HG02610 (cell line): ENCODE data around the gene AXL.

Experiments
- ATAC-seq: cut with Tn5 transposase; IDR thresholded peaks from one replicate; pipeline ENCODE4 v1.9.1; 2021; ENCODE audit warnings: mild to moderate bottlenecking, moderate library complexity; ENCODE audit not compliant: unreplicated experiment

Gene AXL

DNA sequence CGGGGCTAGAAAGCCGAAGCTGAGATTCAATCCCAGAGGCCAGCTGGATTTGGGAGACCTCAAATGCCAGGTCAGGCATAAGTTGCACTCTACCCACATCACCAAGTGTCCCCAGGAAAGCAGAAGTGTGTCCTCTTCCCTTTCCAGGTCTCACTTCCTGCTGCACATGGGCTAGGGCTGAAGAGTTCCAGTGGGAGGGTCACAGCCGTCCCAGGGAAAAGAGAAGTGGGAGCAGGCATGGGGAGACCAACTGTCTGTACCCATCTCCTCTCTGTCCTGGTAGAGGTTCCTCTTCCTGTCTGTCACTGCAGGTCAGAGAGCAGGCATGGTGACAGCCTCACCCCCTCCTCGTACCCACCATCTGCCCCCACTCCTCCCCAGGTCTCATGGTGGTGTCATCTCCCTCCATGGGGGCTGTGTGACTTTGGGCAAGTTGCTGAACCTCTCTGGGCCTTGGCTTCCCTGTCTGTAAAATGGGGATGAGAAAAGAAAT lies 14.8 kb downstream of the AXL start:
- ATAC-seq: no peak

GRCh38 chr19:41234512-41235168 lies 15.6 kb downstream of the AXL start:
- no peak for ATAC-seq

- ATAC-seq: no peak
Observed at GRCh38 chr19:41235480-41235879, 16.5 kb downstream of the AXL start.

DNA sequence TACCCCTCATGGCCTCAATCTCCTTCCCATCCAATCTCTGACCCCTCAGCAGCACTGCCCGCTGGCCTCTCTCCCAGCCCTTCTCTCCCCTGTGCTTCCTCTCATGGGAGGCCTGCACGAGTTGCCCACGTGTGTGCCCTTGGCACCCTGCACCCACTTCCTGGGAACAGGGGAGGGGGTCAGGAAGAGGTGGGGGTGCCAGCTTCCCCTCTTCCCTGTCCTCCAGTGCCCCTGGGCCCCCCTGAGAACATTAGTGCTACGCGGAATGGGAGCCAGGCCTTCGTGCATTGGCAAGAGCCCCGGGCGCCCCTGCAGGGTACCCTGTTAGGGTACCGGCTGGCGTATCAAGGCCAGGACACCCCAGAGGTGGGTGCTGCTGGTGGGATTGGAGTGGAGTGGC lies 19.2 kb downstream of the AXL start:
- no peak for ATAC-seq

DNA sequence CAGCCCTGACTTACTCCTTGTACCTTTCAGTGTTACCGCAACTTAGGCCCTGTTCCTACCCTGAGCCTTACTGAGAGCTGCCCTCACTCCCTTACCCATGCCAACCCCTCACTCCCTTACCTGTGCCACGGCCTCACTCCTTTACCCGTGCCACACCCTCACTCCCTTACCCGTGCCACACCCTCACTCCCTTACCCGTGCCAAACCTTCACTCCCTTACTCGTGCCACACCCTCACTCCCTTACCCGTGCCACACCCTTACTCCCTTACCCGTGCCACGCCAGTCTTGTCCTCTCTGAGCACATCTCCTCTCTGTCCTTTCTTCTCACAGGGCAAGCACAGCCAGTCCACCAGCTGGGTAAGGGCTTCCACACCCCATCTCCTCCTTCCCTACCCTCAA lies 20.3 kb downstream of the AXL start:
- no peak for ATAC-seq

- no peak for ATAC-seq
Observed at GRCh38 chr19:41239961-41240574, 21.0 kb downstream of the AXL start.

GRCh38 chr19:41241859-41242258 lies 22.8 kb downstream of the AXL start:
- no peak for ATAC-seq

DNA sequence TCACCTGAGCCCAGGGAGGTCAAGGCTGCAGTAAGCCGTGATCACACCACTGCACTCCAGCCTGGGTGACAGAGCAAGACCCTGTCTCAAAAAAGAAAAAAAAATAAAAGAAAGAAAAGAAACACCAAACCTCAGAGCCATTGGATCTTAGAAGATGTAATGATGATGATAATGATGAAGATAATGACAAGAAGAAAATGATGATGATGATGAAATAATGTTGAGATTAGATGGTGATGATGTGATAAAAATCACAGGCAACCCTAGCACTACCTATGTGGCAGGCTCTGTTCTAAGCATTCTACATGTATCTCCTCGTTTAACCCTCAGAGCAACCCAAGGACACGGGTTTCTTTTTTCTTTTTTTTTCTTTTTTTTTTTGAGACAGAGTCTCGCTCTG lies 25.1 kb downstream of the AXL start:
- no peak for ATAC-seq

DNA sequence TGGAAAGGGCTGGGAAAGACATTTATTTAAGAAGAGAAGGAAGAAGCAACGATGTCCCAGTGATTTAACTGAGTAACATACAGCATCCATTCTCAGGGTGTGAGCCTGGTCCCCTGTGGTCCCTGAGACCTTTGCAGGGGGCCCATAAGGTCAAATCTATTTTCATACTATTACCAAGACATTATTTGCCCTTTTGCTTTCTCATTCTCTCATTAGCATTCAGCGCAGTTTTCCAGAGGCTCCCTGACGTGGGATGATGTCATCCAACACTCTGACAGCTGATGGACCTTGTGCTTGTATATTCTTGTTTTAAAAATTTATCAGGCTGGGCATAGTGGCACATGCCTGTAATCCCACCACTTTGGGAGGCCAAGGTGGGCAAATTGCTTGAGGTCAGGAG lies 26.8 kb downstream of the AXL start:
- no peak for ATAC-seq

GRCh38 chr19:41248895-41249294 lies 29.9 kb downstream of the AXL start:
- ATAC-seq: no peak

- no peak for ATAC-seq
Observed at GRCh38 chr19:41249707-41250423, 30.8 kb downstream of the AXL start.

- no peak for ATAC-seq
Observed at GRCh38 chr19:41253660-41254059, 34.6 kb downstream of the AXL start.

DNA sequence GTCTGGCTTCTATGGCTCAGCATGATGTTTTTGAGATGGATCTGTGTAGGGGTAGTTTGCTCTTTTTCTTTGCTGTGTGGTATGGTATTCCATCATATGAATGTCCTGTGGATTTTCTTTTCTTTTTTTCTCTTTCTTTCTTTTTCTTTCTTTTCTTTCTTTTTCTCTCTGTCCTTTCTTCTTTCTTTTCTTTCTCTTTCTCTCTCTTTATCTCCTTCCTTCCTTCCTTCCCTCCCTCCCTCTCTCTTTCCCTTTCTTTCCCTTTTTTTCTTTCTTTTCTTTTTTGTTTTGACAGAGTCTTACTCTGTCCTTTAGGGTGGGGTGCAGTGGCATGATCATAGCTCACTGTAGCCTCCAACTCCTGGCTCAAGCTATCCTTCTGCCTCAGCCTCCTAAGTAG lies 36.1 kb downstream of the AXL start:
- no peak for ATAC-seq

- no peak for ATAC-seq
Observed at GRCh38 chr19:41261474-41262190, 42.6 kb downstream of the AXL start.

DNA sequence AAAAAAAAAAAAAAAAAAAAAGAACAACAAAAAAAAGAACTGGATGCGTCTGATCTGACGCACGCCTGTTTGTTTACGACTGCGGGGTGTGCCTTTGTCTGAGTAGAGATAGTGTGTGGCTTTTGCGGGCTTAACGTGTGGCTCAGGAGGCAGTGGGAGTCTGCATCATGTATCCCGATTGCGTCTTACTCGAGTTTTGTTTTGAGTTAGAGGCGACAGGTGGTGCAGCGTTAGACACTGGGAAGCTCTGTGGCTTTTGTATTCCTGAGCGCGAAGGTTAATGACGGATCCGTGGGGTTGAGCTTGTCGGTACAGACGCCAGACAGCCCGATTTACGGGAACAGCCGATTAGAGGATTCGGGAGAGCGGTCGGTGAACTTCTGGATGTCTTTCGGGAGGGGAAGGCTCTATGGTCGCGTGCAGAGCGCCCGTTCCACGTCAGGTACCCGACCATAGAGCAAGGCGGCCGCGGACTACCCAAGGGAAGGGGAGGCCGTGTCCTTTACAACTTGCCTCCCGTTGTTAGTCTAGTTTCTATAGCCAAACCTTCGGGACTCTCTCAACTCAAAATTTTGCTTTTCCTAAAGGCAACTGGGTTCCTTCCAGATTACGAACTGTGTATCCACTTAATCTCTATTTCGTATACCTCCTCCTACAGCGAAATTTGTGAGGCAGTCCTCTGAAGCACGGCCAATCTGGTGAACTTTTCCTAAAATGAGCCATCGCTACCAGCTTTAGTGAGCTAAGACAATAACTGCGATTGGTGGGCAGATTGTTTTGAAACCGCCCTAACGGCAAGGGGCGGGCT lies 44.2 kb downstream of the AXL start:
- ATAC-seq: peak; percentile 9

DNA sequence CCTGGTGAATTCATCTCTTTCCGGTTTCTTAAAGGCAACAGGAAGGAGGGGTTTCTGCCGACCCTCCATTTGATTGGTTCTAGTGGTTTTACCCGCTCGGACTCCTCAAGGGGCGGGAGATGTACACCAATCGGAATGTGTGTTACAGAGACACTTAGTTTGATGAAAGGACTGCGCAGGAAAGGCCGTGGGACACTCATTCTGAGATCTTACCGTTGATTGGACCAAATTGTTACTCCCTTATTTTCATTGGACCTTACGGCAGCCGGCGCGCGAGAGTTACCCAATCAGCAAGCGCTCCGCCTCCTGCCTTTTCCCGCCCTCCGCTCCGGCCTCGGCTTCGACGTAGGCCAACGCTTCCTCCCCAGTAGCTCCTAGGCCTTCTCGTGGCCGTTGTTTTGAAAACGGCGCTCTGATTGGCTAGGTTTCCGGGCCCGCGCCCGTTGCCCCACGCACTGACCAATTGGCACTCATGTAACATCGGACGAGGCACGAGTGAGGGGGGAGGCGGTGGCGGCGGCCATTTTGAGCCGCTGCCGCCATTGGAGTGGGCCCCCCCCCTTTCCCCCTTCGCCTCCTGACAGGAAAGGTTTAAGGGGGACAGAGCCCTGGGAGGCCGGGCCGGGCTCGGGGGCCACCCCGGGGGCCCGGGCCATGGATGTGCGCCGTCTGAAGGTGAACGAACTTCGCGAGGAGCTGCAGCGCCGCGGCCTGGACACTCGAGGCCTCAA lies 45.0 kb downstream of the AXL start, which contains the start of gene HNRNPUL1:
HNRNPUL1 (plus strand) TSS at position 523 of the 731 bp plus-strand sequence; CDS start at position 655, 132 bp downstream.
- ATAC-seq: peak; percentile 63

- no peak for ATAC-seq
Observed at GRCh38 chr19:41264581-41265394, 45.8 kb downstream of the AXL start.

DNA sequence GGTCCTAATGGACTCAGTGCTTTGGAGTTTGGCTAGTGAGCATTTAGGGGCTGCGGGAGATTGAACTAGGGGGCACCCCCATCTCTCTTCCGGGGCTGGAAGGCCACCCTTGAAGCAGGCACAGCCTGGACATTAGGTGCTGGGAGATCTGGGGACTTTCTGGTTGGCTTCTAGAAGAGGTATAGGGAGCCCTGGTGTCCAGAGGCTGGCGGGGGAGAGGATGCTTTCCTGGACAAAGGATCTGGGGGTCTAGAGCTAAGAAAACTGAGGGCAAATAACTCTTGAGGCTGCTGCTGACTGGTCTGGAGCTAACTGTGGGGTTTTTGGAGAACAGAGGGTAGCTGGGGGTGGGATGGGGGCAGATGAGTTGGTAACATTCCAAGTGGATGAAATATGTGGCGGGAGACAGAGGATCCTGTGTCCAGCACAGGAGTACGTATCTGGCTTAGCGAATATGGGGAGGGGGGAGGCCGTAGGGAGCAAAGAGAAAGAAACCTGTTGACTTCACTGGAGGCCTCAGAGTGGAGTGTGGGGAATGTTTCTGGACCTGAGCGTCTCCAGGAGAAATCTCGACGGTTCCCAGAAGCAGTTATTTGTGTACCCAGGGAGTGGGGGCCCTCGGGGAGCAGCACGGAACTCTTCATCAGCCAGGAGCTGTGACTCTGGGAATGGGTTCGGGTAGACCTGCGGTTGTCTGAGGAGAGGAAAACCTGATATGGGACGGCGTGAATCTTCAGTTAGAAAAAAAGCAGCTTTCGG lies 46.6 kb downstream of the AXL start:
- no peak for ATAC-seq
